GM12865 (cell line): ENCODE results near the gene MARCHF6.
"Not testable (repeated sequence)": the region's sequence is repeated elsewhere in the genome, so short reads cannot be mapped to it uniquely, and the experiment has no call there.

ENCODE experiments used
- DNase-seq: peaks from one replicate; pipeline ENCODE4 v3.0.0; 2010; ENCODE audit warnings: low read depth
- H3K4me3 ChIP-seq: 2 replicates; pipeline ENCODE4 v1.5.1; 2011; ENCODE audit warnings: mild to moderate bottlenecking, low read depth, low read length, control low read depth
- CTCF ChIP-seq: IDR thresholded peaks from 2 replicates; pipeline ENCODE4 v1.5.1; 2011; ENCODE audit warnings: low read length, control low read depth, low read depth, inconsistent platforms; ENCODE audit not compliant: insufficient read depth; ENCODE audit errors: missing control alignments

Gene MARCHF6

GRCh38 chr5:10363519-10364185 is 10.2 kb downstream of the MARCHF6 start:
- no peak overlapping the region for H3K4me3 ChIP-seq
- DNase-seq = no peak
- TF ChIP-seq CTCF = no peak

- DNase-seq = peak; percentile 41
- peak; percentile 25 for TF ChIP-seq CTCF
- no peak overlapping the region for H3K4me3 ChIP-seq
These were observed 10.7 kb downstream of the MARCHF6 start for GRCh38 chr5:10364186-10364689.

DNA sequence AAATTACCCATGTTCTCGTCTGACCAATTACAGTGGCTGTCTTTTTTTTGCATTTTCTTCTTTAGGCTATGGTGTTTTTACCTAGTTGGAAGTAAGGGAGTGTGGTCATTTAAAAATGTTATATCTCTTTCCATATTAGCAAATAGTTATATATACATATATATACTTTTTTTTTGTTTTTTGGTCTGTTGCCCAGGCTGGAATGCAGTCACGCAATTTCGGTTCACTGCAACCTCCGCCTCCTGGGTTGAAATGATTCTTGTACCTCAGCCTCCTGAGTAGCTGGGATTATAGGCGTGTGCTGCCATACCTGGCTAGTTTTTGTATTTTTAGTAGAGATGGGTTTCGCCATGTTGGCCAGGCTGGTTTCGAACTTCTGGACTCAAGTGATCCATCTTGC is 12.3 kb downstream of the MARCHF6 start:
- no peak for TF ChIP-seq CTCF
- DNase-seq = no peak
- no peak overlapping the region for H3K4me3 ChIP-seq

DNA sequence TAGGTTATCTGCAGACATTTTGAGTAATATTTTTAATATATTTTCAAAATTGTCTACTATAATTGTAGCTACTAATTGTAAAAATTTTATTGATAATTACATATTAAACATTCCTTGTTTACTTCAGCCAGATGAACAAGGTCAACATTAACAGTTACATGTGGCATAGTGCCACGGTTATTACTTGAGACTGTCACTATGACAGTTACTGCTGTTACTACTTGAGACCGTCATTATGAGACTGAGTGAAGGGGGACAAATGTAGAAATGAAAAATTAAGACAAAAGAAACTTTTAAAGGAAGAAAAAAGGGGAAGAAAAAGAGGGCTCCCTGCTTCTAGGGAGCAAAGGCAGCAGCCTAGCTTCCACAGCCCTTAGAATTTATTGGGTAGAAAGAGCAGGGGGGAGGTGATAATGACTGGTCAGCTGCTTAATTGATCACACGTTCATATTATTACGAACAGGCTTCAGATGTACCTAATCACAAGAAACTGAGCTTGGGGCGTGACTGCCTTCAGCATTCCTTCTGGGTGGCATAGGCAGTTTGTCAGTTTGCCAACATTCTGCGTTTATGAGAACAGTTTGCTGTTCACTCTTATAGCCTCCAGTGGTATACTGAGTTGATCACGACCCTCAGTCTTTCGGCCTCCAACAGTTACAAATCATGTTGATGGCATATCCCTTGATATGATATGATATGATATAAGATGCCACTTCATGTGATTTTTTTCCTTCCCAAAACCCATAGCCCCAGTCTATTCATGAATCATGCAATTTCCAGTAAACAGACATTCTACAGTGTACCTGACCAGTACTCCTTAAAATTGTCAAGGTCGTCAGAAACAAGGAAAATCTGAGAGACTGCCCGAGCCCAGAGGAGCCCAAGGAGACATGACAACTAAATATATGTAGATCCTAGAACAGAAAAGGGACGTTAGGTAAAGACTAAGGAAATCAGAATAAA is 13.1 kb downstream of the MARCHF6 start:
- H3K4me3 ChIP-seq = no peak overlapping the region
- DNase-seq = no peak
- no peak for TF ChIP-seq CTCF

DNA sequence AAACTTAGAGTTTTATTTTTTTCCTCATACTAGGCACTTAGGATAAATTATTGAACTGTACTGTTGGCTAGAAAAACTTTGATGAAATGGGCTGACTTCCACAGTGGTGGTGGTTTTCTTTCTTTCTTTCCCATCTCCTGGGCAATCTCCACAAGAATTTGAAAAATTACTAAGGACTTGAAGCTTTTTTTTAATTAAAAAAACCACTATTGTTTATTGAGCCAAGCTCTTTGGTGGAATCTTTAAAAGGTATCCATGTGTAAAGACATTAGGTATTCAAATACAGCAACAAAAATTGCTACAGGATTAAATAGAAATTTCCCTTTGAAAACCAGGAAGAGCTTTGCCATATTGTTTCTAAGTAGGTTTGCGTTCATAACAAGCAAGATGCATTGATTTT is 14.1 kb downstream of the MARCHF6 start:
- DNase-seq = no peak
- no peak overlapping the region for H3K4me3 ChIP-seq
- TF ChIP-seq CTCF = no peak

GRCh38 chr5:10370931-10371330 is 17.4 kb downstream of the MARCHF6 start:
- TF ChIP-seq CTCF = no peak
- DNase-seq = no peak
- H3K4me3 ChIP-seq = no peak overlapping the region

DNA sequence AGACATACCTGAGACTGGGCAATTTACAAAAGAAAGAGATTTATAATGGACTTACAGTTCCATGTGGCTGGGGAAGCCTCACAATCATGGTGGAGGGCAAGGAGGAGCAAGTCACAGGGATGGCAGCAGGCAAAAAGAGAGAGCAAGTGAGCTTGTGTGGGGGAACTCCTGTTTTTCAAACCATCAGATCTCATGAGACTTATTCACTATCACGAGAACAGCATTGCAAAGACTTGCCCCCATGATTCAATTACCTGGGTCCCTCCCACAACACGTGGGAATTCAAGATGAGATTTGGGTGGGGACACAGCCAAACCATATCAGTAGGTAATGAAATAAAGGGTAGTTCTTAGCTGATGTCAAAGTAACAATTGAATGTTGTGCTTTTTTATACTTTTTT is 17.9 kb downstream of the MARCHF6 start:
- not testable (repeated sequence) for H3K4me3 ChIP-seq, DNase-seq
